Camera-type eye (tissue), 1 donor: ENCODE data around the gene IMMT. TPM values are rescaled to one million over a fixed set of nuclear protein-coding genes. Genes with fewer than 3 reads are reported as not detected.

ENCODE experiments used
- total RNA-seq: library from RNA; depleted of rRNA; stranded (reverse); fragments of >200 nt; gene quantifications from one replicate; pipeline ENCODE4 v1.2.3, GENCODE V29; 2014

Gene IMMT
- total RNA-seq: 66.5 TPM

DNA sequence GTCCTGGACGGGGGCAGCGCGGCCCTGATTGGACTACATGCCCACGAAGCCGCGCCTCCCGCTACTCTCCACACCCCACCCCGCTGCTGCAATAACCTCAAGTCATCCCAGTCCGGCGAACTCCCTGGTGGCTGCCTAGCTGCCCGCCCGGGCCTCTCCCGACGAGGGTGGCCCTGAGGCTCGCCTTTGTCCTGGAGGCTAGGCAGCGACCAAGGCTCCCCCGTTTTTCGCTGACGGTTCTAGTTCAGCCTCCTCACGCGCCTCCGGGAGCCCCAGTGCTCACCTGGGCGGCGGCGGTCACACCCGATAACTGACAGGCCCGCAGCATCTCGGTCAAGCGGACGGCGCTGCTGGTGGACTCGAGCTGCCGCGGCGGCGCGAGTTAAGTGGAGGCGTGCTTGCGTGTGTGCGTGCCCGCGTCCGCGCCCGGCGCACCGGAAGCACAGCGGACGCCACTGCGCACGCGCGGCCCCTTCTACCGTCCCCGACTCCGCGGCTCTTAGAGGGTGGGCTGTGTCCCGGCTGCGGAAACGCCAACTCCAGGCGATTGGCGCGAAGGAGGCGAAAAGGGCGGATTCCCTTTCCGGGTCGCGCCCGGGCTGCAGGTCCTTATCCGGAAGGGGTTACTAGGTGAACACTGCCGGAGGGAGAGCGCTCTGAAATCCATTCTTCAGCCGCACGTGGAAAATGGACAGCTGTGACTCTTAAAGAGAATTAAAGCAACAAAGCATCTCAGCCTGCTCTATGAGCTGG lies at the start of gene IMMT:
Gene IMMT (minus strand): TSS at position 408 of the 753 bp plus-strand sequence. CDS start 80 bp downstream, at position 328.

DNA sequence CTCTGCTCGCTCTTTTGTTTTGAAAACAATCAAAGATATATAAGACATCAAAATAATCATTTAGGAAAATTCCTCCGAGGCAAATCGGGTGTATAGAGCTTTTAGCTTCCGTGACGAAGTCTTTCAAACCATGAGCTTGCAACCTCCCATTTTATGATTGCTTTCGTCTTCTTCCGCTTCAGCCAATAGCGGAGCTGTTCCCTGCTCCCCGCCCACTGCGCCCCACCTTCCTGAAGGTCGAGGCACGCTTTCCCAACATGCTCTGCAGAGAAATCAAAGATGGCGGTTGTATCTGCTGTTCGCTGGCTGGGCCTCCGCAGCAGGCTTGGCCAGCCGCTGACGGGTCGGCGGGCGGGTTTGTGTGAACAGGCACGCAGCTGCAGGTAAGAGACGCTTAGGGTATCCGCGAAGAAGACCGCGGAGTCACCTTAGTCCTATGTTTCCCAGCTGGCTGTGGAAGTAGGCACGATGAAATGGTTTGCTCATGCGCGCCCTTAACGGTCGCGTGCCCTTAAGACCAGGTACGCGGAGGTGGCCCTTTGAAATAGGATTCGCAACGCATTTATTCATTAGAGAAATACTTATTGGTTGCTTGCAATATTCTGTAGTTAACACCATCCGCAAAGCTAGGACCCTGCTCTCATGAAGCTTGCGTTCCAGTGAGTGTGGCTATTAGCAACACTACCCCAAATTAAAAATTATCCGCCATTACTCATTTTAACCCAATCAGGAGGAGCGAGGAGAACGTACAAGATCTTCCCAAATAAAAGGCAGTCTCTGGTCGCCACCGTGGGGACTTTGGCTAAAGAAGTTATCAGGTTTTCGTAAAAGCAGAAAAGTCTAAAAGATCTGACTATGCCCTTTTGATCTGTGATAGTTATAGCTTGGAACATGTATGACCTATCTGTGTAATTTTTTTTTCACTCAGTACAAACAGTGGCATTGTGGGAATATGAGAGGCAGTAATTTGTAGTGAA lies 89.0 kb downstream of the IMMT start, which contains the start of gene PTCD3:
Gene PTCD3 (plus strand): TSS at position 267 of the 977 bp plus-strand sequence. CDS start 13 bp downstream, at position 280.

DNA sequence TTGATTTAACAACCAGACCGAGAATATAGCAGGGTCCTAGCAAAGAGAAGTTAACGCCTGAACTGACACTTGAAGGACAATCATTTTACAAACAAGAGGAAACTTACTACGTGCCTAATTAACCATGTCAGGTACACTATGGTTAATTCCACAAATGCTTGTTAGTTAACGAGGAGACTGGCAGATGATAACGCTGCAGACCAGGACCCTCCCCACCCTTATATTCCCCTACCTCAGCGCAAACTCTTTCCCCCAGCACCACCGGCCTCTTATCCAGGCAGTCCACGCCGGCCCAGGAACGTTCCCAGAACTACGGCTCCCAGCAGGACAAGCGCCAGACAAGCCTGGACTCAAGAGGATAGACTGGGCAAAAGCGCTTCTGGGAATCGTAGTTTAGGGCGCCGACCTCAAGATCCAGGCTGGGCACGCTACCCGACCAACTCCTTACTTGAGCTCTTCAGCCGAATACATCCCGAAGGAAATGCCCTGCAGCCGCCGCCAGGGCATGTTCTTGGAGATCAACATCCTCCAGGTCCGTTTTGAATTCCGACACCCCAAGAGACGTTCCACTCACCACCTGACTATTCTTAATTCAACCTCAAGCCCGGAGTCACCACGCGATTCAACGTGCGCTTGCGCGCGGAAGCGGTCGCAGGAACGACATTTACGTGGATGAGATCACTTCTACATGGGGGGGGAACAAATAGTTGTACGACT lies 89.9 kb downstream of the IMMT start, which contains the start of gene POLR1A:
Gene POLR1A (minus strand): TSS at position 635 of the 717 bp plus-strand sequence. CDS start 110 bp downstream, at position 525.

Other genes with a start within 250 kb of the IMMT start
- 23.6 TPM for gene POLR1A, start 89.6 kb downstream of the IMMT start, total RNA-seq
- 203 TPM for gene PTCD3, start 89.2 kb downstream of the IMMT start, total RNA-seq
- 29.4 TPM for gene MRPL35, start 4.0 kb upstream of the IMMT start, total RNA-seq
- 34.9 TPM for gene REEP1, start 142.2 kb upstream of the IMMT start, total RNA-seq
- 141 TPM for gene KDM3A, start 245.9 kb upstream of the IMMT start, total RNA-seq